Measurements from ENCODE around the gene MIB2.
"Not testable (repeated sequence)": the region's sequence is repeated elsewhere in the genome, so short reads cannot be mapped to it uniquely, and the experiment has no call there.

- TF ChIP-seq EZH2 (IDR thresholded peaks at IDR 0.05); POLR2AphosphoS5 (IDR thresholded peaks at IDR 0.05; ENCODE audit: borderline replicate concordance, low read depth, low read length): not testable (repeated sequence)
These were observed 23.2 kb downstream of the MIB2 start for GRCh38 chr1:1638528-1638927.
